H1 (cell line): Measurements from ENCODE around the gene GGT5.

Source experiments
- CBX5 ChIP-seq: fragments of 300-800, 300-1000 bp; sonication (generic); IDR thresholded peaks from 2 replicates; pipeline ENCODE4 v1.7.1; 2016; ENCODE audit warnings: antibody characterized with exemption, low read length, low read depth
- CEBPB ChIP-seq: IDR thresholded peaks from 2 replicates; pipeline ENCODE4 v1.6.1; 2012; ENCODE audit warnings: low read depth, low read length
- CTCF ChIP-seq, 3 experiments: IDR thresholded peaks; 1 replicate in 2 of 3; 2 replicates in 1 of 3; pipeline versions ENCODE4 v1.5.1 to v1.6.1; 2011; ENCODE audit warnings: low read length in 3 of 3, mild to moderate bottlenecking in 3 of 3, inconsistent platforms in 2 of 3, low read depth in 1 of 3, moderate library complexity in 1 of 3; ENCODE audit not compliant: insufficient read depth in 1 of 3; ENCODE audit errors: control extremely low read depth in 1 of 3
- EZH2 ChIP-seq: fragments of 200-600 bp; sonication (generic); IDR thresholded peaks from 2 replicates; pipeline ENCODE4 v1.7.1; 2012; ENCODE audit warnings: low read depth, mild to moderate bottlenecking, moderate library complexity, low read length, inconsistent platforms; ENCODE audit not compliant: severe bottlenecking
- HDAC2 ChIP-seq, 2 experiments: fragments of 300-600 bp in 1 of 2; sonication (generic) in 1 of 2; IDR thresholded peaks; 2 replicates each; pipeline ENCODE4 v1.6.1; 2011 to 2012; ENCODE audit warnings: low read depth in 2 of 2, low read length in 2 of 2, mild to moderate bottlenecking in 2 of 2, moderate library complexity in 2 of 2, borderline replicate concordance in 1 of 2, inconsistent platforms in 1 of 2
- JUN ChIP-seq: IDR thresholded peaks from 2 replicates; pipeline ENCODE4 v1.6.1; 2011; ENCODE audit warnings: low read depth, mild to moderate bottlenecking, improper control_type of control experiment, low read length
- POLR2A ChIP-seq, 2 experiments: IDR thresholded peaks; 1 replicate in 1 of 2; 2 replicates in 1 of 2; pipeline ENCODE4 v1.6.1; 2011; ENCODE audit warnings: low read depth in 2 of 2, low read length in 2 of 2, mild to moderate bottlenecking in 2 of 2; ENCODE audit errors: control extremely low read depth in 1 of 2
- POLR2AphosphoS5 ChIP-seq: IDR thresholded peaks from 2 replicates; pipeline ENCODE4 v1.6.1; 2011; ENCODE audit warnings: low read depth, low read length
- RFX5 ChIP-seq: IDR thresholded peaks from 2 replicates; pipeline ENCODE4 v1.6.1; 2011; ENCODE audit warnings: low read depth, low read length, improper control_type of control experiment, borderline replicate concordance
- SP4 ChIP-seq: IDR thresholded peaks from 2 replicates; pipeline ENCODE4 v1.6.1; 2012; ENCODE audit warnings: low read length, inconsistent platforms
- SRF ChIP-seq: IDR thresholded peaks from 2 replicates; pipeline ENCODE4 v1.6.1; 2011; ENCODE audit warnings: mild to moderate bottlenecking, low read depth, low read length, moderate library complexity
- SUZ12 ChIP-seq: fragments of 200-600 bp; sonication (generic); IDR thresholded peaks from 2 replicates; pipeline ENCODE4 v1.6.1; 2012; ENCODE audit warnings: mild to moderate bottlenecking, inconsistent platforms, low read length, moderate library complexity, mixed read lengths
- YY1 ChIP-seq: IDR thresholded peaks from 2 replicates; pipeline ENCODE4 v1.6.1; 2011; ENCODE audit warnings: low read depth, mild to moderate bottlenecking, low read length

GRCh38 chr22:24170188-24170587 is 74.7 kb downstream of the GGT5 start:
- no peak for TF ChIP-seq SUZ12
- no peak for TF ChIP-seq YY1
- TF ChIP-seq SRF: no peak
- TF ChIP-seq HDAC2 (IDR thresholded peaks at IDR 0.05; ENCODE audit: borderline replicate concordance in 1 of 2, low read depth in 2 of 2, low read length in 2 of 2): no peak
- no peak for TF ChIP-seq SP4
- no peak for TF ChIP-seq CTCF (IDR thresholded peaks at IDR 0.05; ENCODE audit: control extremely low read depth in 1 of 3, insufficient read depth in 1 of 3, low read depth in 1 of 3, low read length in 3 of 3)
- TF ChIP-seq POLR2A (IDR thresholded peaks at IDR 0.05; ENCODE audit: control extremely low read depth in 1 of 2, low read depth in 2 of 2, low read length in 2 of 2): no peak
- no peak for TF ChIP-seq EZH2
- no peak for TF ChIP-seq RFX5
- no peak for TF ChIP-seq CBX5
- no peak for TF ChIP-seq POLR2AphosphoS5
- no peak for TF ChIP-seq CEBPB
- no peak for TF ChIP-seq JUN
